AG09309 (cell line): ENCODE measurements around the gene TRIM10.

Experiments
- DNase-seq: peaks from one replicate; pipeline ENCODE4 v3.0.0-alpha.2; 2010; ENCODE audit warnings: low read depth
- H3K4me3 ChIP-seq: 2 replicates; pipeline ENCODE4 v1.5.1; 2011; ENCODE audit warnings: mild to moderate bottlenecking, low read depth, low read length, moderate library complexity; ENCODE audit not compliant: control insufficient read depth
- CTCF ChIP-seq: IDR thresholded peaks from 2 replicates; pipeline ENCODE4 v1.5.1; 2011; ENCODE audit warnings: mild to moderate bottlenecking, low read depth, low read length, inconsistent platforms; ENCODE audit not compliant: insufficient read depth, control insufficient read depth; ENCODE audit errors: missing control alignments

TRIM10 gene

GRCh38 chr6:30200551-30201281, 39.7 kb upstream of the TRIM10 start:
- no peak for TF ChIP-seq CTCF
- DNase-seq = no peak
- no peak overlapping the region for H3K4me3 ChIP-seq

GRCh38 chr6:30198166-30199084, 37.4 kb upstream of the TRIM10 start:
- DNase-seq = no peak
- no peak overlapping the region for H3K4me3 ChIP-seq
- TF ChIP-seq CTCF = no peak

GRCh38 chr6:30196376-30196775, 35.4 kb upstream of the TRIM10 start:
- DNase-seq = no peak
- no peak for TF ChIP-seq CTCF
- no peak overlapping the region for H3K4me3 ChIP-seq

- no peak overlapping the region for H3K4me3 ChIP-seq
- no peak for TF ChIP-seq CTCF
- DNase-seq = no peak
Observed at GRCh38 chr6:30195951-30196350, 34.9 kb upstream of the TRIM10 start.

GRCh38 chr6:30194797-30195690, 34.0 kb upstream of the TRIM10 start:
- no peak overlapping the region for H3K4me3 ChIP-seq
- no peak for DNase-seq
- no peak for TF ChIP-seq CTCF

- H3K4me3 ChIP-seq = no peak overlapping the region
- DNase-seq = no peak
- TF ChIP-seq CTCF = no peak
Observed at GRCh38 chr6:30192076-30192475, 31.1 kb upstream of the TRIM10 start.
